Uterus (tissue), 4 donors: ENCODE results near the gene ZBTB7C. TPM values are rescaled to one million over a fixed set of nuclear protein-coding genes. Genes with fewer than 3 reads are reported as not detected.
A peak's percentile ranks its signal among the peaks of the same experiment; 100 is the strongest.

Experiments
- DNase-seq, 2 donors: peaks; one replicate each; pipeline ENCODE4 v3.0.0-alpha.2; 2019 to 2020
- H3K27ac ChIP-seq, 2 donors: fragments of 200-600 bp; sonication (generic); 1 replicate in 1 of 2; 2 replicates in 1 of 2; pipeline ENCODE4 v1.5.1; 2016 to 2018
- H3K27me3 ChIP-seq, 2 donors: fragments of 200-600 bp; sonication (generic); one replicate each; pipeline ENCODE4 v1.5.1; 2018 to 2019; ENCODE audit warnings: control low read depth in 1 of 2
- H3K36me3 ChIP-seq, 2 donors: fragments of 200-600 bp; sonication (generic); one replicate each; pipeline ENCODE4 v1.5.1; 2019; ENCODE audit warnings: control low read depth in 1 of 2
- H3K4me1 ChIP-seq, 2 donors: fragments of 200-600 bp; sonication (generic); one replicate each; pipeline ENCODE4 v1.5.1; 2018 to 2019; ENCODE audit warnings: control low read depth in 1 of 2
- H3K4me3 ChIP-seq, 2 donors: fragments of 200-600 bp; sonication (generic); 1 replicate in 1 of 2; 2 replicates in 1 of 2; pipeline ENCODE4 v1.5.1; 2018 to 2019; ENCODE audit warnings: mild to moderate bottlenecking in 1 of 2
- H3K9me3 ChIP-seq, 2 donors: fragments of 200-600 bp; sonication (generic); one replicate each; pipeline ENCODE4 v1.5.1; 2019; ENCODE audit warnings: control low read depth in 1 of 2
- CTCF ChIP-seq, 4 experiments: fragments of 200-600 bp in 2 of 4; fragments of 450-650 bp in 2 of 4; sonication (generic) in 2 of 4; IDR thresholded peaks; one replicate each; pipeline ENCODE4 v1.5.1; 2016 to 2019; ENCODE audit warnings: antibody characterized with exemption in 4 of 4, mild to moderate bottlenecking in 2 of 4, moderate library complexity in 1 of 4
- POLR2A ChIP-seq, 2 donors: fragments of 450-650 bp; IDR thresholded peaks; one replicate each; pipeline ENCODE4 v1.6.1; 2016; ENCODE audit warnings: antibody characterized with exemption in 2 of 2, mild to moderate bottlenecking in 1 of 2, moderate library complexity in 1 of 2
- intact Hi-C: fragments of 100-400 bp; cut with DNase I; formaldehyde crosslinking; loops from one replicate; pipeline ENCODE4 v1.15.1; 2023; ENCODE audit warnings: low total_unique reads
- total RNA-seq, 4 donors: library from RNA; depleted of rRNA in 3 of 4; stranded (reverse); fragments of >200 nt in 3 of 4; gene quantifications; one replicate each; pipeline versions ENCODE4 v1.1.0 to v1.2.4, GENCODE V29; 2014 to 2023
- donor health status: DM: yes; HTN: yes; CAD: no.

Gene ZBTB7C
- total RNA-seq, 4 donors from 2014 or later = 1.0 to 11.2 (median 7.9) TPM

- no peak for DNase-seq
- no peak overlapping the region for H3K4me3 ChIP-seq
- no peaks in the 10 kb centered on the region for H3K4me1 ChIP-seq
- H3K36me3 ChIP-seq = no peaks in the 10 kb centered on the region
- intact Hi-C loops = no loop called here
- H3K27me3 ChIP-seq = no peaks in the 10 kb centered on the region
- no peak for TF ChIP-seq POLR2A (IDR thresholded peaks at IDR 0.05)
- no peak overlapping the region for H3K27ac ChIP-seq
- no peaks in the 10 kb centered on the region for H3K9me3 ChIP-seq
These were observed 235.6 kb downstream of the ZBTB7C start for GRCh38 chr18:48173557-48173956.

GRCh38 chr18:48172226-48173006 is 236.8 kb downstream of the ZBTB7C start:
- TF ChIP-seq POLR2A (IDR thresholded peaks at IDR 0.05) (no peak), CTCF (IDR thresholded peaks at IDR 0.05) (no peak)
- H3K4me3 ChIP-seq = no peak overlapping the region
- DNase-seq = no peak
- intact Hi-C loops = no loop called here
- no peak overlapping the region for H3K27ac ChIP-seq
- no peaks in the 10 kb centered on the region for H3K36me3 ChIP-seq
- no peaks in the 10 kb centered on the region for H3K27me3 ChIP-seq
- H3K4me1 ChIP-seq = no peaks in the 10 kb centered on the region
- H3K9me3 ChIP-seq = no peaks in the 10 kb centered on the region

GRCh38 chr18:48171490-48172188 is 237.5 kb downstream of the ZBTB7C start:
- DNase-seq = no peak
- no peak for TF ChIP-seq POLR2A (IDR thresholded peaks at IDR 0.05)
- TF ChIP-seq CTCF (IDR thresholded peaks at IDR 0.05) = no peak
- no peak overlapping the region for H3K4me3 ChIP-seq
- H3K9me3 ChIP-seq = no peaks in the 10 kb centered on the region
- intact Hi-C loops = no loop called here
- H3K27ac ChIP-seq = no peak overlapping the region
- H3K36me3 ChIP-seq = no peaks in the 10 kb centered on the region
- H3K4me1 ChIP-seq = no peaks in the 10 kb centered on the region
- no peaks in the 10 kb centered on the region for H3K27me3 ChIP-seq

- no peak for DNase-seq
- no peaks in the 10 kb centered on the region for H3K9me3 ChIP-seq
These were observed 238.5 kb downstream of the ZBTB7C start for GRCh38 chr18:48170651-48171050.

GRCh38 chr18:48168861-48169260 is 240.3 kb downstream of the ZBTB7C start:
- Histone ChIP-seq H3K9me3 (no peaks in the 10 kb centered on the region), H3K27ac (no peak overlapping the region), H3K36me3 (no peaks in the 10 kb centered on the region), H3K4me1 (no peaks in the 10 kb centered on the region), H3K27me3 (no peaks in the 10 kb centered on the region), H3K4me3 (no peak overlapping the region)
- DNase-seq = no peak
- intact Hi-C loops = no loop called here
- no peak for TF ChIP-seq POLR2A (IDR thresholded peaks at IDR 0.05)

More at GRCh38 chr18:48170651-48171050, 238.5 kb downstream of the ZBTB7C start:
- no peaks in the 10 kb centered on the region for H3K27me3 ChIP-seq
- H3K27ac ChIP-seq = no peak overlapping the region
- H3K4me3 ChIP-seq = no peak overlapping the region
- TF ChIP-seq POLR2A (IDR thresholded peaks at IDR 0.05) = no peak
- no peak for TF ChIP-seq CTCF (IDR thresholded peaks at IDR 0.05)
- no peaks in the 10 kb centered on the region for H3K4me1 ChIP-seq
- H3K36me3 ChIP-seq = no peaks in the 10 kb centered on the region
- intact Hi-C loops = no loop called here

GRCh38 chr18:48167897-48168253 is 241.3 kb downstream of the ZBTB7C start:
- H3K9me3 ChIP-seq = no peaks in the 10 kb centered on the region
- DNase-seq = no peak
- no peak for TF ChIP-seq POLR2A (IDR thresholded peaks at IDR 0.05)
- TF ChIP-seq CTCF (IDR thresholded peaks at IDR 0.05) = no peak
- H3K4me3 ChIP-seq = no peak overlapping the region
- intact Hi-C loops = no loop called here
- H3K36me3 ChIP-seq = no peaks in the 10 kb centered on the region
- no peaks in the 10 kb centered on the region for H3K4me1 ChIP-seq
- H3K27ac ChIP-seq = peak overlapping the region in 1 of 2 donors; percentile 15
- no peaks in the 10 kb centered on the region for H3K27me3 ChIP-seq
